ENCODE results near the gene TNS1. TPM values are rescaled to one million over a fixed set of nuclear protein-coding genes. Genes with fewer than 3 reads are reported as not detected.
A peak's percentile ranks its signal among the peaks of the same experiment; 100 is the strongest.

The TNS1 gene
- total RNA-seq, 2 donors from 2014 or later, result 20.6 to 164 TPM

DNA sequence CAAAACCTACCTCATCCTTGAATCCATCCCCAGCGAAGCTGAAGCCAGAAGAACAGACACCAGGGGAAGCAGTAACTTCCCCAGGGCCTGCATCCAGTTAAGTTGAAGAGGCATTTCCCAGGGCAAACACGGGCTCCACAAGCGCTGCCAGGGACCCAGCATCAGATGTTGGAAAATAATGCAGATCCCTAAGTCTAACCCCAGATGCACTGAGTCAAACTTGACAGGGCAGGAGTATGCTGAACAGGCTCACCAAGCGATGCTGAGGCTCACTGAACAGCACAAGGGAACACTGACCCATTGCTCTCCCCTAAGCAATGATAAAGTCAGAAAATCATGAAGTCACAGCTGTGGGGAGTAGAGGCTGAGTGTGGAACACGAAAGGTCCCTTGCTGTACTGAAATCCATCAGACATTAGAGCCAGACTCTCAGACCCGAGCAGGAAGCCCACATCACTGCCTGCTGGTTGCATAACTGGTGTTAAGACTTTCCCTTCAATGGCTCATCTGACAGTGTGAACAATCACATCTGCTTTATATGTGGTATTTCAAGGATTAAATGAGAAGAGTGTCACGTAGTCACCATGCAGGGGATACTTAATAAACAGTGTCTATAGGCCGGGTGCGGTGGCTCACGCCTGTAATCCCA, 36.2 kb downstream of the TNS1 start:
- Histone ChIP-seq H3K9me3 (no peaks in the 10 kb centered on the region), H3K4me3 (no peak overlapping the region), H3K36me3 (no peaks in the 10 kb centered on the region), H3K27me3 (no peaks in the 10 kb centered on the region), H3K27ac (peak overlapping the region; percentile 47), H3K9ac (ENCODE audit: low read depth in 2 of 2, low read length in 2 of 2) (no peak overlapping the region), H3K4me1 (no peaks in the 10 kb centered on the region)
- no peak for DNase-seq
- no peak for TF ChIP-seq CTCF (IDR thresholded peaks at IDR 0.05)
- intact Hi-C loops (cut with DNase I), result no loop called here

DNA sequence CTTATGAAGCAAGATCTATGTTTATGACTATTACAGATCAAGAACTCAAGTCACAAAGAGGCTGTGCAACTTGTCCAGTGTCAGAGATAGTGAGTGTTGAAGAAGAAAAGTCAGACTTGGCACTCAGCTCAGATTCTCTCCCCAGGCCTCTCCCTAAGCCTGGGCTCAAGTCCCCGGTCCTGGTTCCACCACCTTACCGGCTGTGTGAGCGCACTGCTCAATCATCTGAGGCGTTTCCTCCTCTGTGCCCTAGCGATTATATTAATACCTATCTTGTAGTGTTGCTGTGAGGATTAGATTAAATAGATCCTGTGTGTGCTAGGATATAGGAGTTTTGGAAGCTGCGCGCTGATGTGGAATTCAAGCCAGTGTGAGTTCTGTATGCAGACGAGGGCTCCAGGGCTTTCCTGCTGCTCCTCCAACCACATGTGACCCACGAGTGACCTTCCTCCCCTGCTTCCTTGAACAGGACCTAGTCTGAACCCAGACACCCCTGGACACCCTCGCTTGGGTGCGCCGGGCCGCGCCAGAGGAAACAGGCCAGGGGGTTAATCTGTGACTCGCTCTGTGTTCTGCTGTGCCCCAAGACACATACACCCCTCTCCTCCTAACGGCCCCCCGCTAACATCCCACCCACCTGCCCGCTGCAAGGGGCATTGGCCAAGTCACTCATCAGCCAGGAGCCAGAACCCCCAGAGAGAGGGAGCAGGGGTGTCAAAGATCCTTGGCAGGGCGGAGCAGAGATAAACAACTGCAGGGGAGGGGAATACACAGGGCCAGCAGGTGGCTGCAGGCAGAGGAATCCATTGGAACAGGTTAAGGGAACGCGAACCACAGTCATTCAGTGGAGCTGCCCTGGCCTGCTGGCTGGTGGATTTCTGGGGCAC, 38.3 kb downstream of the TNS1 start:
- TF ChIP-seq CTCF (IDR thresholded peaks at IDR 0.05), result no peak
- no peak for DNase-seq
- no peaks in the 10 kb centered on the region for H3K4me1 ChIP-seq

GRCh38 chr2:217960351-217960750, 42.4 kb downstream of the TNS1 start:
- H3K27ac ChIP-seq, result no peak overlapping the region
- H3K27me3 ChIP-seq, result no peaks in the 10 kb centered on the region
- no peak overlapping the region for H3K4me3 ChIP-seq
- no peaks in the 10 kb centered on the region for H3K9me3 ChIP-seq
- no peaks in the 10 kb centered on the region for H3K36me3 ChIP-seq
- intact Hi-C loops (cut with DNase I), result no loop called here
- no peaks in the 10 kb centered on the region for H3K4me1 ChIP-seq
- no peak overlapping the region for H3K9ac ChIP-seq (ENCODE audit: low read depth in 2 of 2, low read length in 2 of 2)
- TF ChIP-seq CTCF (IDR thresholded peaks at IDR 0.05), result no peak
- DNase-seq, result no peak

More for the DNA sequence above, 38.3 kb downstream of the TNS1 start:
- Histone ChIP-seq H3K9ac (ENCODE audit: low read depth in 2 of 2, low read length in 2 of 2) (peak overlapping the region in 1 of 2 donors; percentile 33), H3K27ac (peak overlapping the region; percentile 12), H3K27me3 (no peaks in the 10 kb centered on the region), H3K36me3 (no peaks in the 10 kb centered on the region), H3K9me3 (no peaks in the 10 kb centered on the region), H3K4me3 (no peak overlapping the region)
- intact Hi-C loops (cut with DNase I), result no loop called here

DNA sequence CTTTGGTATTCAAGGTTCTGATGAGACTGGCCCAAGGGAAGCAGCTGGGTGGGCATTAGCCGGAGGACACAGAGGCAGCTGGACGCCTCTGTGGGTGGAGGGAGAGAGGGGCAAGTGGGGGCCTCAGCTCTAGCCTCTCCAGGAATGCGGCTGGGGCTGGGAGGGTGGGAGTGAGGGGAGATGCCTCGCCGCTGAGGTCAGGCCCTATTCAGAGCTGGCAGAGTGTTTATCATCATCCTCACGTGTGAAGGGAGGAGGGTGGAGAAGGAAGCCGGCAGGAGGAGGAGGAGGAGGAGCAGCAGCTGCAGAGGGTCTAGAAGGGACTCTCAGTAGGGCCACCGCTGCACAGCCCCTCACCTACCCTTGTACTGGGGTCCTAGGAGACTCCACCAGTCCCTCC, 43.1 kb downstream of the TNS1 start:
- DNase-seq, result no peak
- H3K27me3 ChIP-seq, result no peaks in the 10 kb centered on the region
- H3K4me3 ChIP-seq, result no peak overlapping the region
- no peaks in the 10 kb centered on the region for H3K9me3 ChIP-seq
- no peaks in the 10 kb centered on the region for H3K4me1 ChIP-seq
- no peak overlapping the region for H3K9ac ChIP-seq (ENCODE audit: low read depth in 2 of 2, low read length in 2 of 2)
- intact Hi-C loops (cut with DNase I), result no loop called here
- TF ChIP-seq CTCF (IDR thresholded peaks at IDR 0.05), result no peak
- no peak overlapping the region for H3K27ac ChIP-seq
- H3K36me3 ChIP-seq, result no peaks in the 10 kb centered on the region

DNA sequence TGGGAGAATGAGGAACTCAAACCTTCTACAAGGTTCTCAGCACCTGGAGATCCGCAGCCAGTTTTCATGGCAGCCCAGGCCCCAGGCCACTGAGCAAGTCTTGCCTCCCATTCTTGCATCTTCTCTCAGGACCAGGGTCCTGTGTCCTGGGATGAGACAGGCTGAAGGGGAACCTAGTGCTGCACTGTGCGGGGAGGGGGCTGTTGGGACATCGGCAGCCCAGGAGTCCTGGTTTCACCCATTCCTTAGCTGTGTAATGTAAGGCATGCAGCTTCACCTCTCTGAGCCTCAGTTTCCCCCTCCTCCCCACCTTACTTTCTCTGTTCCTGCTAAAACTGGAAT, 43.9 kb downstream of the TNS1 start:
- intact Hi-C loops (cut with DNase I), result no loop called here
- no peak for TF ChIP-seq CTCF (IDR thresholded peaks at IDR 0.05)

More for the DNA sequence above, 43.9 kb downstream of the TNS1 start:
- Histone ChIP-seq H3K9me3 (no peaks in the 10 kb centered on the region), H3K27me3 (no peaks in the 10 kb centered on the region), H3K27ac (no peak overlapping the region), H3K4me1 (no peaks in the 10 kb centered on the region), H3K9ac (ENCODE audit: low read depth in 2 of 2, low read length in 2 of 2) (no peak overlapping the region), H3K4me3 (no peak overlapping the region), H3K36me3 (no peaks in the 10 kb centered on the region)
- DNase-seq, result no peak

Measured in colonic mucosa (tissue), 4 donors.